GM11168 (cell line): ENCODE measurements around the gene ZBTB21.
"Not testable (repeated sequence)": the region's sequence is repeated elsewhere in the genome, so short reads cannot be mapped to it uniquely, and the experiment has no call there.

Source experiments
- in situ Hi-C: fragments of 300-500 bp; cut with MboI; formaldehyde crosslinking; loops from one replicate; pipeline ENCODE4 v1.12.0; 2022; ENCODE audit warnings: low sequenced_read_pairs; ENCODE audit not compliant: unreplicated experiment

ZBTB21 gene

GRCh38 chr21:41956926-41957729 lies 53.0 kb downstream of the ZBTB21 start:
- in situ Hi-C loops, result no loop called here

- in situ Hi-C loops, result no loop called here
Observed at GRCh38 chr21:41955516-41955915, 54.6 kb downstream of the ZBTB21 start.

DNA sequence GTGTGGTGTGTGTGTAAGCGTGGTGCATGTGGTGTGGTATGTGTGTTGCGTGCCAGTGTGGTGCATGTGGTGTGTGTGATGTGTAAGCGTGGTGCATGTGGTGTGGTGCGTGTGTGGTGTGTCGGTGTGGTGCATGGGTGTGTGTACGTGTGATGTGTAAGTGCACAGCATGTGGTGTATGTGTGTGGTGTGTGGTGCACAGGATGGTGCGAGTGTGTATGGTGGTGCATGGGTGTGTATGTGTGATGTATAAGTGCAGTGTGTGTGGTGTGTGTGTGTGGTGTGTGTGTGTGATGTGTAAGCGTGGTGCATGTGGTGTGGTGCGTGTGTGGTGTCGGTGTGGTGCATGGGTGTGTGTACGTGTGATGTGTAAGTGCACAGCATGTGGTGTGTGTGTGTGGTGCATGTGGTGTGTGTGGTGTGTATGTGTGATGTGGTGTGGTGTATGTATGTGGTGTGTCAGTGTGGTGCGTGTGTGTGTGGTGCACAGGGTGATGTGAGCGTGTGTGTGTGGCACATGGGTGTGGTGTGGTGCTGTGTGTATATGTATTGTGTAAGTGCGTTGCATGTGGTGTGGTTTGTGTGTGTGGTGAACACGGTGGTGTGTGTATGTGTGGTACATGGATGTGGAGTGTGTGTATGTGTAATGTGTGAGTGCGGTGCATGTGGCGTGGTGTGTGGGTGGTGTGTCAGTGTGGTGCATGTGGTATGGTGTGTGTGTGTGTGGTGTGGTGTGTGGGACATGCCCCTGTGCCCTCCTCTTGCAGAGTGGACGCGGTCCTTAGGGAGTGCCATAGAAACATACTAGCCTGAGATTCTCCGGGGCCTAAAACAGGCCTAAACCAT lies 55.3 kb downstream of the ZBTB21 start:
- in situ Hi-C loops, result no loop called here

DNA sequence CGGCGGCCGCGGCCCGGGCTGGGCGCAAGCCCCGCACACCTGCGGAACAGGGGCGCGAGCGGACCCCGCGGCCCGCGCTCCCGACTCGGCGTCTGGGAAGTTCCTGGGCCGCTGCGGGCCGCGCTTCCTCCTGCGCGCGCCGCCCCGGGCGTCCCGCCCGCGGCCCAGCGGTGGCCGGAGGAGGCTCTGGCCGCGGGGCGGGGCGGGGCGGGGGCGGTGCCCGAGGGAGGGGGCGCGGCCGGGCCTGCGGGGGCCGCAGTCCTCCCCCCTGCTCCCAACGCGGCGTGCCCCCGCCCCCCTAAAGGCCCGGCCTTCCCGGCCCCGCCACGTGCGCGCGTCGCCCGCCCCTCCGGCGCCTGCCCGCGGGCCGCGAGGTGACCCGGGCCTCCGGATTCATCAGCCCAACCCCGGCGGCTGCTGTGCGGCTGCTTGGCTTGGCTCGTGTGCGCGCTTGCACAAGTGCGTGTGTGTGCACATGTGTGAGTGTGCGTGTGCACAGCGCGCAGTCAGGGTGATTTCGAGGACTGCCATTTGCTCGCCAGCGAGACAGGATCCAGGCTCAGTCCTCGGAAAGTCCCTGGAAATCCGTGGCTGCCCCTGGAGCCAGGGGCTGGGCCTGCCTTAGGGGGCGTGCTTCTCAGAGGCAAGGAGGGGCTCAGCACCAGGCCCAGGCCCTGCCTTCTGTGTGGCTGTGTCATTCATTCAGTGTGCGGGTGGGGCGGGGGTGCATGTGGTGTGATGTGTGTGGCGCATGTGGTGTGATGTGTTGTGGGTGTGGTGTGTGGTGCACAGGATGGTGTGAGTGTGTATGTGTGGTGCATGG lies 56.1 kb downstream of the ZBTB21 start, which contains the start of gene C2CD2:
TSS of gene C2CD2 (minus strand) at position 188 of the 823 bp plus-strand sequence. CDS start 370 bp downstream, outside the sequence.
- in situ Hi-C loops, result no loop called here

GRCh38 chr21:41953249-41953830 lies 56.8 kb downstream of the ZBTB21 start:
- in situ Hi-C loops, result no loop called here

- in situ Hi-C loops, result no loop called here
Observed at GRCh38 chr21:41952568-41953248, 57.5 kb downstream of the ZBTB21 start.

DNA sequence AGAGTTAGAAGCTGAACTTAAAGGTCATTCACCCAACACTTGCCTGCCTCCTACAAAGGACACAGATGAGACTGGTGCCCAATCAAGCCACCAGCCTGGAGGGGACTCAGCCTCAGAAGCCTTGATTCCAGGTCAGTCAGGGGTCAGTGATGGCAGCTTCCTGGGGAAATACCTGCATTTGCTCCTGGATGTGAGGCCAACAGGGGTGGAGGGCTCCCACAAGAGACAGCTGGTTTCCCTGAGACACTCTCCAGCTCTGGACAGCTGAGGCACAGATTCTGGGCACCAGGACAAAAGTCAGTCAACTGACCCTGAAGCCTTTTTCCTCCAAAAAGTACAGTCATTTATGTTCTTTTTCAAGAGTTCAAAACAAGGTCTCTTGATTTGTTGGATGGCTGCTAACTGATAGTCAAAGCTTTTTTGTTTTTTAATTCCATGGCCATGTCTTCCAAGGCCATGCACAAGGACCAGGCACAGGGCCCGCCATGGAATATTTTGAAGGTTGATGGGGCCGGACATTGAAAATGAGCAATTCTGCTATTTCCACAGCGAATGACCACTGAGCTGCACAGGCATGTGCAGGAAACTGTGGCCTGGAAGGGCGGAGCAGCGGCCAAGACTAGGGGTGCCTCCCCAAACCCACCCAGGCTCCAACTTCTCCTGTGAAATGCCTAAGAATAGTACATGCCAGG lies 58.1 kb downstream of the ZBTB21 start:
- in situ Hi-C loops, result no loop called here

GRCh38 chr21:41950941-41951351 lies 59.2 kb downstream of the ZBTB21 start:
- in situ Hi-C loops, result no loop called here

DNA sequence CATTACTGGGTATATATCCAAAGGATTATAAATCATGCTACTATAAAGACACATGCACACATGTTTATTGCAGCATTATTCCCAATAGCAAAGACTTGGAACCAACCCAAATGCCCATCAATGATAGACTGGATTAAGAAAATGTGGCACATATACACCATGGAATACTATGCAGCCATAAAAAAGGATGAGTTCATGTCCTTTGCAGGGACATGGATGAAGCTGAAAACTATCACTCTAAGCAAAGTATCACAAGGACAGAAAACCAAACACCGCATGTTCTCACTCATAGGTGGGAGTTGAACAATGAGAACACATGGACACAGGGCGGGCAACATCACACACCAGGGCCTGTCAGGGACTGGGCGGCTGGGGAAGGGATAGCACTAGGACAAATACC lies 60.5 kb downstream of the ZBTB21 start:
- in situ Hi-C loops, result not testable (repeated sequence)

GRCh38 chr21:41948901-41949300 lies 61.3 kb downstream of the ZBTB21 start:
- in situ Hi-C loops, result no loop called here

GRCh38 chr21:41948078-41948895 lies 61.9 kb downstream of the ZBTB21 start:
- in situ Hi-C loops, result no loop called here

DNA sequence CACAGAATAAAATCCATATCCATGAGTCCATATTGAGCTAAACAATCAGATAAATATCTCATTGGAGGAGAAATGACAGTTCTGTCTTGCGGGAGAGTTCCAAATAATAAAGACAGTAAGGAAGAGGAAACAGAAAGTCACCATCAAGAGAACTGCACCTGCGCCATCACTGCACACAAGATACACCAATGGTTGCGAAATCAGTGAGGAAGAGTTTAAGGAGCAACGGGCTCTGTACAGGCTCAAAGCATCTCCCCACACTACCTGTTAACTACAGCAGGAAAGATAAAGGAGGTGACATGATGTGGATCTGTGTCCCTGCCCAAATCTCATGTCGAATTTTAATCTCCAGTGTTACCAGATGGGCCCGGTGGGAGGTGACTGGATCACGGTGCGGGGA lies 64.2 kb downstream of the ZBTB21 start:
- in situ Hi-C loops, result no loop called here

- in situ Hi-C loops, result no loop called here
Observed at GRCh38 chr21:41943851-41944250, 66.3 kb downstream of the ZBTB21 start.

DNA sequence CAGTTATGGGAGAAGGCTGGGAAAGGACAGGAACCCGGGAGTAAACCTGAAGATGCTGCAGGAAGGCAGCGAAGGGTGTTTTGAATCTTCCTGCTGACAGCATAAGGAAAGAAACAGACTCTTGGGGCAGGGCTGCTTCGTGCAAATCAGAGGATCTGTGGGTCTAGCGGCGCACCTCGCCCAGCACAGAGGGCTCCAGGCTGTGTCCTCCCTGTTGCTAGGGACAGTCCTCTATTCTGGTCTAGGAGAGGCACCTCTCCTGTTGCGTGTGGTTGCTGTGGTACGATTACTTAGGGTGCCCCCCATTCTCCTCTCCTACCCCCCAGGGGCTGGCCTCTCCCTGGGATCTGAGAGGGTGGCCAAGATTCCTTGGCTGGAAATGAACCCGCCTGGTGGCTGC lies 67.7 kb downstream of the ZBTB21 start:
- in situ Hi-C loops, result no loop called here

- in situ Hi-C loops, result no loop called here
Observed at GRCh38 chr21:41941941-41942340, 68.2 kb downstream of the ZBTB21 start.

DNA sequence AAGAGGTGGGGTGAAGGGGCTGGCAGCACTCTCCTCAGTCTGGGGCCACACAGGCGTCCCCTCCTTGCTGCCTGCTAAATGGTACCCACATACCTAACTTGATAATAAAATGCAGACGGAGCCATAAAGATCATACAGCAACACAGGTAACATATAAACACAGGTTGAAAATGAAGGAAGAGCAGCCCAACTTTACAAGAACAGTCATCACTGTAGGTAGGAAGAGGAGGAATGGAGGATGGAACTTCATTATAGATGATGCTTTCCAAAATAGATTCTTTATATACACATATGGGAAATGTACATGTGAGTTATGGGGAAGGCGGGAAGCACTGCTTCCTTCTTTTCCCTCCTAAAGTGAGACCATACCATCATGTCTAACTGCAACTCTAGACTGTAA lies 69.7 kb downstream of the ZBTB21 start:
- in situ Hi-C loops, result no loop called here

GRCh38 chr21:41939391-41939790 lies 70.8 kb downstream of the ZBTB21 start:
- in situ Hi-C loops, result no loop called here
